ENCODE measurements around the gene PDZD2.

DNA sequence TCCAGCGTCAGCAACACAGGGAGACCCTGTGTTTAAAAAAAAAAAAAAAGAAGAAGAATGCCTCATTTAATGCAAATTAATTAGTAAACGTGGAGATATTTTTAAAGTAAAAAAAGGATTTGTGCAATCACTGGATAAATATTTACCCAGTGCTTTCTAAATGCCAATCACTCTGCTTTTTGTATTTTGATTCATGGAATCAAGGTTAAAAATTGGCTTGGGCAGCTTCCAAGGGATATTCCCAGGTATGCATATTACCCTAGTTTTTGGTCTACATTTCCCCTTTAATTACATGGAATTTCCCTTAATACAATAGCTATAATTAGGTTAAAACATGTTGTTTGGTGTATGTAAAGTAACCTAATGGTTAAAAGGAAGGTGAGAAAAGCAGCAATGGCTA lies 31.4 kb upstream of the PDZD2 start:
- TF ChIP-seq CTCF (IDR thresholded peaks at IDR 0.05; ENCODE audit: insufficient read depth, low read length) (no peak), POLR2AphosphoS5 (IDR thresholded peaks at IDR 0.05; ENCODE audit: low read depth) (no peak), REST (IDR thresholded peaks at IDR 0.05; ENCODE audit: insufficient replicate concordance, low read depth) (no peak)

All from HL-60 (cell line).